ENCODE results near the gene OPCML. TPM values are rescaled to one million over a fixed set of nuclear protein-coding genes. Genes with fewer than 3 reads are reported as not detected.

OPCML gene
- total and polyA plus RNA-seq, 2 donors (not counting 1 experiment from before 2014, with no cell fraction given), result 0.99 to 2.8 TPM

DNA sequence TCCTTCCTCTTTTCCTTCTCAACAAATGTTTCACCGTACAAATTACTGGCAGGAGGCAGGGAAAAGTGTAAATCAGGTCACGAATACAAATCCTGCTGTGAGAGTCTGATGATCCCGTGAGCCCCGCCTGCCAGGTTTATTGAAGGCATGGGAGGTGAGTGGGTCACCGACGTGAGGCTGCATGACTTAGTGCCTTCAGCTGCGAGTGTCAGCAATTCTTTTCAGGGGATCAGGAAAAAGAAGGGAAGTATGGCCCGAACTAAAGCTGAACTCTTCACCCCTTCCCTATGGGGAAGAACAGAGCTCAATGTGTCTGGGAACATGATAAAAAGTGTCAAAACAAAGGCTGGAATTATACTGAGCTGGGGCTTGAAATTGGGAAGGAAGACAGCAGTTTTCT, 166.2 kb downstream of the OPCML start:
- Histone ChIP-seq H3K27me3 (ENCODE audit: control insufficient read depth, insufficient read depth, low read length) (no peaks in the 10 kb centered on the region), H3K4me3 (replicated peaks in 1 of 4; ENCODE audit: control extremely low read depth in 1 of 4, insufficient read depth in 1 of 4, low read depth in 3 of 4, low read length in 4 of 4) (no peak overlapping the region), H3K79me2 (ENCODE audit: control insufficient read depth, insufficient read depth, low read length) (no peaks in the 10 kb centered on the region), H3K4me2 (ENCODE audit: extremely low read depth, insufficient read depth, low read length) (no peak overlapping the region), H2AFZ (ENCODE audit: low read length) (no peak overlapping the region), H3K36me3 (ENCODE audit: control insufficient read depth, insufficient read depth, low read length) (no peaks in the 10 kb centered on the region), H3K9me3 (ENCODE audit: control insufficient read depth, insufficient read depth, low read depth, low read length) (no peaks in the 10 kb centered on the region), H3K9ac (ENCODE audit: insufficient read depth, low read length) (no peak overlapping the region), H3K27ac (ENCODE audit: insufficient read depth, low read length) (no peak overlapping the region), H3K4me1 (ENCODE audit: control insufficient read depth, extremely low read depth, insufficient read depth, low read length) (no peaks in the 10 kb centered on the region), H4K20me1 (ENCODE audit: control insufficient read depth, extremely low read depth, insufficient read depth, low read length) (no peaks in the 10 kb centered on the region)
- no peak for DNase-seq (ENCODE audit: low read depth in 2 of 2)
- TF ChIP-seq EZH2 (IDR thresholded peaks at IDR 0.05; ENCODE audit: low read length, missing control alignments), result no peak
- TF ChIP-seq, protein P1, sequence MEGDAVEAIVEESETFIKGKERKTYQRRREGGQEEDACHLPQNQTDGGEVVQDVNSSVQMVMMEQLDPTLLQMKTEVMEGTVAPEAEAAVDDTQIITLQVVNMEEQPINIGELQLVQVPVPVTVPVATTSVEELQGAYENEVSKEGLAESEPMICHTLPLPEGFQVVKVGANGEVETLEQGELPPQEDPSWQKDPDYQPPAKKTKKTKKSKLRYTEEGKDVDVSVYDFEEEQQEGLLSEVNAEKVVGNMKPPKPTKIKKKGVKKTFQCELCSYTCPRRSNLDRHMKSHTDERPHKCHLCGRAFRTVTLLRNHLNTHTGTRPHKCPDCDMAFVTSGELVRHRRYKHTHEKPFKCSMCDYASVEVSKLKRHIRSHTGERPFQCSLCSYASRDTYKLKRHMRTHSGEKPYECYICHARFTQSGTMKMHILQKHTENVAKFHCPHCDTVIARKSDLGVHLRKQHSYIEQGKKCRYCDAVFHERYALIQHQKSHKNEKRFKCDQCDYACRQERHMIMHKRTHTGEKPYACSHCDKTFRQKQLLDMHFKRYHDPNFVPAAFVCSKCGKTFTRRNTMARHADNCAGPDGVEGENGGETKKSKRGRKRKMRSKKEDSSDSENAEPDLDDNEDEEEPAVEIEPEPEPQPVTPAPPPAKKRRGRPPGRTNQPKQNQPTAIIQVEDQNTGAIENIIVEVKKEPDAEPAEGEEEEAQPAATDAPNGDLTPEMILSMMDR (conservative IDR thresholded peaks at IDR 0.05 in 1 of 2, IDR thresholded peaks at IDR 0.05 in 1 of 2; ENCODE audit: low read depth in 1 of 2, low read length in 2 of 2), result no peak

DNA sequence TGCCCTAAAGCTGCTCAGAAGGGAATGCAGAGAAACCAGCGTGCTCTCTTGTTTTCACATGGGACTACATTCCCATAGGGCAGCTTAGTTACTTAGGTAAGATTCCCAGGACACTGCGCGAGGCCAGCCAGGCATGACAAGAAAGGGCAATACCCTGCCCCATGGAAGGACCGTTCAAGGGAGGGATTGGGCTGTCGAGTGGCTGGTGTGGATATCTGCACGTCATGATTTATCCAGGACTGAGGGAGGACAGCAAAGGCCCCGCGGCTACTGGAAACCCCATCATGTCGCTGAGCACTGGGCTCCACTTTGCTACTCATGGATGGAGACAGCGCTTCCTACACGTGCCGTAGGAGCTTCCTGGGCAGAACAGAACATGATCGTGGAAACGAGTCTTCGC, 169.4 kb downstream of the OPCML start:
- Histone ChIP-seq H3K4me3 (replicated peaks in 1 of 4; ENCODE audit: control extremely low read depth in 1 of 4, insufficient read depth in 1 of 4, low read depth in 3 of 4, low read length in 4 of 4) (no peak overlapping the region), H3K4me1 (ENCODE audit: control insufficient read depth, extremely low read depth, insufficient read depth, low read length) (no peaks in the 10 kb centered on the region), H3K36me3 (ENCODE audit: control insufficient read depth, insufficient read depth, low read length) (no peaks in the 10 kb centered on the region), H3K27ac (ENCODE audit: insufficient read depth, low read length) (no peak overlapping the region), H3K9ac (ENCODE audit: insufficient read depth, low read length) (no peak overlapping the region), H3K79me2 (ENCODE audit: control insufficient read depth, insufficient read depth, low read length) (no peaks in the 10 kb centered on the region), H3K4me2 (ENCODE audit: extremely low read depth, insufficient read depth, low read length) (no peak overlapping the region), H4K20me1 (ENCODE audit: control insufficient read depth, extremely low read depth, insufficient read depth, low read length) (no peaks in the 10 kb centered on the region), H2AFZ (ENCODE audit: low read length) (no peak overlapping the region), H3K27me3 (ENCODE audit: control insufficient read depth, insufficient read depth, low read length) (no peaks in the 10 kb centered on the region), H3K9me3 (ENCODE audit: control insufficient read depth, insufficient read depth, low read depth, low read length) (no peaks in the 10 kb centered on the region)
- TF ChIP-seq EZH2 (IDR thresholded peaks at IDR 0.05; ENCODE audit: low read length, missing control alignments), result no peak
- TF ChIP-seq, protein P1 (conservative IDR thresholded peaks at IDR 0.05 in 1 of 2, IDR thresholded peaks at IDR 0.05 in 1 of 2; ENCODE audit: low read depth in 1 of 2, low read length in 2 of 2), result no peak
- DNase-seq (ENCODE audit: low read depth in 2 of 2), result no peak

DNA sequence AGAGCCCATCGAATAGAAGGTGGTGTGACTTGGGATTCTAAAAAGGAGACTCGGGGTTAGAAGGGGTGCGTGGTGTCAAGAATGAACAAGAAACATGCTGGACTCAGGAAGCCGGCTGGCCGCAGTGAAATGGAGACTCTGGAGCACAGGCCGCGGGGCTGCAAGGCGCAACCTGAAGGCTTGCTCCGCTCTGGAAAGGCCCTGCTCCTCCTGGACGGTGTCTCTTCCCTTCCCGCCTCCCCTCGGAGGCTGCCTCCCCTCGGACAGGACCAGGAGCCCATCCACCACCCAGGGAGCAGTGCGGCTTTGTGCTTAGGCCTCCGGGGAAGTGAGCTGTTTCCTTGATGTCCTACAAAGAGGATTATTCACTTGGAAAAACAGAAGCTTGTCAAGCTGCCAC, 170.1 kb downstream of the OPCML start:
- Histone ChIP-seq H3K36me3 (ENCODE audit: control insufficient read depth, insufficient read depth, low read length) (no peaks in the 10 kb centered on the region), H3K4me1 (ENCODE audit: control insufficient read depth, extremely low read depth, insufficient read depth, low read length) (no peaks in the 10 kb centered on the region), H3K27me3 (ENCODE audit: control insufficient read depth, insufficient read depth, low read length) (no peaks in the 10 kb centered on the region), H3K27ac (ENCODE audit: insufficient read depth, low read length) (no peak overlapping the region), H3K9me3 (ENCODE audit: control insufficient read depth, insufficient read depth, low read depth, low read length) (no peaks in the 10 kb centered on the region), H3K4me3 (replicated peaks in 1 of 4; ENCODE audit: control extremely low read depth in 1 of 4, insufficient read depth in 1 of 4, low read depth in 3 of 4, low read length in 4 of 4) (no peak overlapping the region), H3K9ac (ENCODE audit: insufficient read depth, low read length) (no peak overlapping the region), H3K4me2 (ENCODE audit: extremely low read depth, insufficient read depth, low read length) (no peak overlapping the region), H3K79me2 (ENCODE audit: control insufficient read depth, insufficient read depth, low read length) (no peaks in the 10 kb centered on the region), H4K20me1 (ENCODE audit: control insufficient read depth, extremely low read depth, insufficient read depth, low read length) (no peaks in the 10 kb centered on the region), H2AFZ (ENCODE audit: low read length) (no peak overlapping the region)
- TF ChIP-seq EZH2 (IDR thresholded peaks at IDR 0.05; ENCODE audit: low read length, missing control alignments), result no peak
- TF ChIP-seq, protein P1 (conservative IDR thresholded peaks at IDR 0.05 in 1 of 2, IDR thresholded peaks at IDR 0.05 in 1 of 2; ENCODE audit: low read depth in 1 of 2, low read length in 2 of 2), result no peak
- no peak for DNase-seq (ENCODE audit: low read depth in 2 of 2)
